Ishikawa (cell line): ENCODE measurements around the gene HBP1.

ENCODE experiments used
- CEBPB ChIP-seq: IDR thresholded peaks from 2 replicates; pipeline ENCODE4 v1.6.1; 2012
- CREB1 ChIP-seq: IDR thresholded peaks from 2 replicates; pipeline ENCODE4 v1.6.1; 2012; ENCODE audit warnings: low read depth
- EGR1 ChIP-seq: IDR thresholded peaks from 2 replicates; pipeline ENCODE4 v1.6.1; 2012
- EP300 ChIP-seq: IDR thresholded peaks from 2 replicates; pipeline ENCODE4 v1.6.1; 2012; ENCODE audit warnings: borderline replicate concordance
- FOXM1 ChIP-seq: IDR thresholded peaks from 2 replicates; pipeline ENCODE4 v1.6.1; 2012; ENCODE audit warnings: low read depth, borderline replicate concordance
- NFIC ChIP-seq: IDR thresholded peaks from 2 replicates; pipeline ENCODE4 v1.6.1; 2012
- RAD21 ChIP-seq: IDR thresholded peaks from 2 replicates; pipeline ENCODE4 v1.6.1; 2012; ENCODE audit warnings: low read depth
- REST ChIP-seq: IDR thresholded peaks from 2 replicates; pipeline ENCODE4 v1.6.1; 2012; ENCODE audit warnings: low read depth, mild to moderate bottlenecking
- TAF1 ChIP-seq: IDR thresholded peaks from 2 replicates; pipeline ENCODE4 v1.6.1; 2012; ENCODE audit warnings: low read depth, mild to moderate bottlenecking
- TCF12 ChIP-seq: IDR thresholded peaks from 2 replicates; pipeline ENCODE4 v1.6.1; 2012; ENCODE audit warnings: low read depth
- TEAD4 ChIP-seq: IDR thresholded peaks from 2 replicates; pipeline ENCODE4 v1.6.1; 2012
- YY1 ChIP-seq: IDR thresholded peaks from 2 replicates; pipeline ENCODE4 v1.6.1; 2012; ENCODE audit warnings: low read depth
- ZBTB7A ChIP-seq: IDR thresholded peaks from 2 replicates; pipeline ENCODE4 v1.6.1; 2012; ENCODE audit warnings: low read depth
- TF ChIP-seq, protein P1 (sequence below): IDR thresholded peaks from 2 replicates; pipeline ENCODE4 v1.6.1; 2012
- TF ChIP-seq, protein P2 (sequence below): IDR thresholded peaks from 2 replicates; pipeline ENCODE4 v1.6.1; 2012

The HBP1 gene

GRCh38 chr7:107230334-107230733 is 61.5 kb downstream of the HBP1 start:
- TF ChIP-seq, protein P1, sequence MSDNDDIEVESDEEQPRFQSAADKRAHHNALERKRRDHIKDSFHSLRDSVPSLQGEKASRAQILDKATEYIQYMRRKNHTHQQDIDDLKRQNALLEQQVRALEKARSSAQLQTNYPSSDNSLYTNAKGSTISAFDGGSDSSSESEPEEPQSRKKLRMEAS = no peak
- TF ChIP-seq EP300 (no peak), NFIC (no peak), ZBTB7A (no peak), TEAD4 (no peak), EGR1 (no peak), REST (no peak), TAF1 (no peak), CREB1 (no peak)

- TF ChIP-seq, protein P1 = no peak
- no peak for TF ChIP-seq REST
- TF ChIP-seq YY1 = no peak
- TF ChIP-seq CEBPB = no peak
- no peak for TF ChIP-seq EP300
- TF ChIP-seq CREB1 = no peak
- no peak for TF ChIP-seq TAF1
- TF ChIP-seq EGR1 = no peak
- no peak for TF ChIP-seq ZBTB7A
- TF ChIP-seq, protein P2, sequence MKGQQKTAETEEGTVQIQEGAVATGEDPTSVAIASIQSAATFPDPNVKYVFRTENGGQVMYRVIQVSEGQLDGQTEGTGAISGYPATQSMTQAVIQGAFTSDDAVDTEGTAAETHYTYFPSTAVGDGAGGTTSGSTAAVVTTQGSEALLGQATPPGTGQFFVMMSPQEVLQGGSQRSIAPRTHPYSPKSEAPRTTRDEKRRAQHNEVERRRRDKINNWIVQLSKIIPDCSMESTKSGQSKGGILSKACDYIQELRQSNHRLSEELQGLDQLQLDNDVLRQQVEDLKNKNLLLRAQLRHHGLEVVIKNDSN = no peak
Measured at GRCh38 chr7:107232568-107233090, 63.8 kb downstream of the HBP1 start.

DNA sequence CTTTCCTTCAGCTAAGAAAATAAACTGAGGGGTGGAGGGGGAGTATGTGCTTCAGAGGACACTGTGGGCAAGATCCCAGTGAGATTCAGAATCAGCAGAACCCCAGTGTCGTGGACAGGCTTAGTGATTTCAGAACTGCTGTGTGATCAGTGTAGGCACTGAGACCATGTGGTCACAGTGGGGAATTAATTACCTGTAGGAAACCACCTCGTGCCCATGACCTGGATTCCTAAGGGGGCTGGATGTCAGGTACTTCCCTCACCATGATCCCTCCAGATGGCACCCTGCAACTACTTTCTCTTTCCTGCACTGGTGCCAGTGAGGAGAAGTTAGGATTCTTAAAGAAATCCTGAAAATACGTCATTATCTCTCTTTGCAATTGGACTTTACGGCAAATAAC is 64.4 kb downstream of the HBP1 start:
- TF ChIP-seq EP300 = no peak
- no peak for TF ChIP-seq YY1

- no peak for TF ChIP-seq TAF1
- no peak for TF ChIP-seq CEBPB
- no peak for TF ChIP-seq TCF12
- TF ChIP-seq, protein P1 = no peak
- TF ChIP-seq YY1 = no peak
- TF ChIP-seq ZBTB7A = no peak
- no peak for TF ChIP-seq REST
- TF ChIP-seq NFIC = no peak
- TF ChIP-seq, protein P2 = no peak
- no peak for TF ChIP-seq EGR1
- TF ChIP-seq FOXM1 = no peak
- no peak for TF ChIP-seq RAD21
- TF ChIP-seq TEAD4 = no peak
- no peak for TF ChIP-seq CREB1
- TF ChIP-seq EP300 = no peak
Measured at GRCh38 chr7:107233981-107234380, 65.2 kb downstream of the HBP1 start.

- TF ChIP-seq RAD21 (no peak), NFIC (no peak), TCF12 (no peak), CEBPB (no peak)
Measured at GRCh38 chr7:107234436-107234835, 65.6 kb downstream of the HBP1 start.
